Raji (cell line): ENCODE results near the gene GABRA4.

Experiments
- POLR2A ChIP-seq: IDR thresholded peaks from 2 replicates; pipeline ENCODE4 v1.6.1; 2011; ENCODE audit warnings: low read depth, low read length, control low read depth; ENCODE audit not compliant: insufficient read depth

Gene GABRA4

DNA sequence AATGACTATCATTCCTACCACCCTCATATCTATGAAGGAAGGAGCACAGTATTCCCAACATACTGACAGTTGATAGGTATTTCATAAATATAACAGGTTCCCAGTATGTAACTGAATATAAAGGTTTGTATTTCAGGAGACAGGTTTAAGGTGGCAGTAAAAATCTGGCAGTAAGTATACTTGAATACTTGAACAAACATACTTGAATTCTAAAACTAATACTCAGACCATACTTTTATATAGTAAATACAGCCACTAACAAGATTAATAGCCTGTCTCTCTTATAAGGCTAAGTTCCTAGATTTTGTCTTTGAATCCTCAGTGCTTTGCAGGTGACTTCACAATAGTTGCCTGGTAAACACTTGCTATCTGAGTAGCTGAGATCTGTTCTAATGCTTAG lies 37.8 kb downstream of the GABRA4 start:
- TF ChIP-seq POLR2A: no peak

DNA sequence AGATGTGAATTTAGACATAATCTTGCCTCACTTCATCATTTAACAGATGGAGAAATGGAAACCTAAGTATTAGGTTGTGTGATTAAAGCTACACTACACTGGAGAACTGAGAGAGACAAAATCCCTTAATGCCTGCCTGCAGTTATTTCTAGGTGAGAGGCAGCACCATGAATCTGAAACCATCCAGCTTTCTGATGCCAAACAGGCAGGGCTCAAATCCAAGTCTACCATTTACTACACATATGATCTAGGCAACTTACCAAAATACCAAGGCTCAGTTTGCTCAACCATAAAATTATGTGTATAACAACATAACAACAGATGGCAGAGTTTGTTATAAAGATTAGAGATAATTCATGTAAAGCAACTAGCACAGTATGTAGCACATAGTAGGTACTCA lies 38.7 kb downstream of the GABRA4 start:
- no peak for TF ChIP-seq POLR2A

DNA sequence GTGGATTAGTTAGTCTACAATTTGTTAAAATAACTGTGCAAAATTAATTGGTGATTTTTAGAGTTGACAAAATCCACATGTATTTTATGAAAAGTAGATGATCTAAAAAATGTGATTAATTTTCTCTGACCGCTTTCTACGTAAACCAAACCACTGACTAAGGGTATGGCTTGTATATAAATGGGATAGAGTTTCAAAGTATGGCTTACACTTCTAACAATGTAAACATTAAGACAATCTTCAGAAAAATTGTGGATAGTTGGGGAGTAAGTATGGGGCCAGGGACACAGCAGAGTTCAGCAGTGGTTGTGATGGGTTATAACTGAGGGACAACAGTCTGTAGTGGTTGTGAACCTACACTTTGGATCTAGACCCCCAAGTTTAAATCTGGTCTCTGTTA lies 39.8 kb downstream of the GABRA4 start:
- TF ChIP-seq POLR2A: no peak

DNA sequence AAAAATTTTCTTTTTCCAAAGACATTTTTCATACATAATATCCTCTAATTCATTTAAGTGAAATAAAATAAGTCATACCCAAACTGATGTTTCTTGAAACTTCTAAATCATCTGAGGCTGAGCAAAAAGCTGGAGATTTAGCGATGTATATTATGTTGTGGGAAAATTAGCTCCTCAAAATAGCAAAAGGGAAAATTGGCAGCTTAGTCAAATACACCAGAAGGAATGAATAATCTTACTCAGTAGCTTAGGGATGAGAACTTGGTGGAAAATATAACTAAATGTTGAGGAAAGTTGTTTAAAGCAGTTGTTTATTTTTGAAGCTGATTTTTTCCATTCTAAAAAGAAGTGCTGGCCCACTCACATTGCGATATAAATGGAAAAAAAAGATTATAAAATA lies 40.9 kb downstream of the GABRA4 start:
- no peak for TF ChIP-seq POLR2A

GRCh38 chr4:46950826-46951225 lies 42.6 kb downstream of the GABRA4 start:
- no peak for TF ChIP-seq POLR2A

- no peak for TF ChIP-seq POLR2A
Observed at GRCh38 chr4:46949822-46950221, 43.6 kb downstream of the GABRA4 start.

- TF ChIP-seq POLR2A: no peak
Observed at GRCh38 chr4:46947541-46947940, 45.8 kb downstream of the GABRA4 start.

GRCh38 chr4:46946919-46947536 lies 46.4 kb downstream of the GABRA4 start:
- TF ChIP-seq POLR2A: no peak

DNA sequence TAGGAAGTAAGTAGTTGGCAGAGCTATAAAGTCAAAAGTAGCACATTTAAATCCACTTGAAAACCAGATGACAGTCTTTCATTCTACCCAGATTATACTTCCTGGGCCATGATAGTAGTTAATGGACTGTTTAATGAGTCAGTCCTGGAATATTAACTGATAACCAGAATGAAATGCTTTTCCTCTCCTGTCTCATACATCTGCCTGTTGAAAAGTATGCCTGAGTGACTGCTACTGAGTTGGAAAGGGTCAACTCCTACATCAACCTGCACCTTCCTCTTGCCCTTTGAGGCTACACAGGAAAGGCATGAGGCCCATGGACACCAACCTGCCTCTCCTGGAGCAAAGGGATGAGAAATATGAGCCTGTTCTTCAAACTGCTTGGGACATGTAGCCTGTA lies 48.3 kb downstream of the GABRA4 start:
- no peak for TF ChIP-seq POLR2A

DNA sequence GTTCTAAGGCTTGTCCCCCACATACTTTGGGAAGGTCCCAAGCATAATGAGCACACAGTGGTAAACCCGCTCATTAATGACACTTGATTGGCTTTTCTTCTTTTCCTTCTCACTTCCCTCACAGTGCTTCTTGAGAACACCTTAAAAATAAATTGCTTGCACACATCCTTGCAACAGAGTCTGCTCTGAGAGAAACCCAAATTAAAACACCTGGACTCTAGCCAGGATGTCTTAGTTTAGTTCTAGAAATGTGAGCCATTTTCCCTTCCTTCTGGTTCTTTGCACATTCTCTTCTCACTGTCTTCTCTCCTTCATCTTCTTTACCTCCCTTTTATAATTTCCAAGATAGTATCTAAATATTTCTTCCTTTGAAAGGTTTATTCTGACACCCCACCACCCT lies 49.0 kb downstream of the GABRA4 start:
- TF ChIP-seq POLR2A: no peak

DNA sequence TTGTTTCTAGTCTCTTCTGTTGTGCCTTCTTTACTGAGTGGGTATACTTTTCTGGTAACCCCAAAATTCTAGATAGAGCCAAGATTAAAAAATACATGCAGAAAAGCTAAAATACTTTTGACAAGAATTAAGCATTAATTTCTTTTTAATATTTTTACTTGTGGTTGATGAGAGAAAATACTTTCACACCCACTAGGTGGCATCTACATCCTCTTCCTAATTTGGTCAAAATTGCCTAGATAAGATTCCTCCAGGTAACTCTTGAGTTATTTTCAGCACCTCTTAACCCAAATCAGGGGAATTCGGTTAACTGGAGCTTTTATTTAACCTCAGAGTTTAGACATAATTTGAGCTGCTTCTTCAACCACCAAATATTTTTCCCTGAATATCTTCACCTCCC lies 55.9 kb downstream of the GABRA4 start:
- no peak for TF ChIP-seq POLR2A

- no peak for TF ChIP-seq POLR2A
Observed at GRCh38 chr4:46934726-46935125, 58.7 kb downstream of the GABRA4 start.

GRCh38 chr4:46933686-46934085 lies 59.7 kb downstream of the GABRA4 start:
- no peak for TF ChIP-seq POLR2A

- no peak for TF ChIP-seq POLR2A
Observed at GRCh38 chr4:46931981-46932380, 61.4 kb downstream of the GABRA4 start.

DNA sequence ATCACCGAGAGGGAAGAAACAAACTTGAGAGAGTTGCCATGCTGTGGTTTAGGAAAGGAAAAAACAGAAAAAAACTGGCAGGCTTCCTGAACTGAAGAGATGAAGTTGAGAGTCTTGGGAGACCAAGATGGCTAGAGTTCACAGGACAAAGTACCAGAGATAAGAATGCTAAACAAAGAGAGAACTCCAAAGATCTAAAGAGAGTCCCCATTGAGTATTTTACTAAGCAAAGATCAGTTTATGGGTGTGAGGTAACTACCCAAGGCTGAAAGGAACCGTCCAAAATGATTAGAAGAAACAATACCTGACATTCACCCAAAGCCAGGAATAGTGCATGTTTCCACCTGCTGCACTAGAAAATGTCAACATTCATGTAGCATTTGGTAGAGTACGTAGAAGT lies 62.5 kb downstream of the GABRA4 start:
- TF ChIP-seq POLR2A: no peak

DNA sequence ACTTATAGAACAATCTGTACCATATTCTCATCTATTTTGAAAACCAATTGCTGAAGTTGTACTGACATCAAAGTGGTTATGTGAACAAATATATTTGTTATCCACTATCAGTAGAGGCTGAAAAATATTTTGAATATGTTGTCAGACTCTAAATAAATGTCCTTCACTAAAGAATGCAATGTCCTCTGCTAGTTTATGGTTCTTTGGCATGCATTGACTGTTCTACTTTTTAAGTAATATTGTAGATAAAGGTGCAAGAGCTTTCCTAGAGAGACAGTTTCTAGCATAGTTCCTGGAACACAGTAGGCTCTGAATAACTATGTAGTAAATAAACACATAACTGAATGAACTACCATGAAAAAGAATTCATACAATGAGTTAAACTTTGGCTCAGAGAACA lies 66.2 kb downstream of the GABRA4 start:
- no peak for TF ChIP-seq POLR2A

- TF ChIP-seq POLR2A: no peak
Observed at GRCh38 chr4:46924789-46925529, 68.4 kb downstream of the GABRA4 start.
